ENCODE results near the gene ANO8. TPM values are rescaled to one million over a fixed set of nuclear protein-coding genes. Genes with fewer than 3 reads are reported as not detected.

Gene ANO8
- total RNA-seq, 1 donor from 2014 or later: 6.8 TPM

GRCh38 chr19:17332677-17333581 lies 1.7 kb downstream of the ANO8 start:
- Histone ChIP-seq H3K4me1 (peaks cover 47% of the 10 kb centered on the region), H3K9me3 (replicated peaks) (no peaks in the 10 kb centered on the region), H3K27me3 (ENCODE audit: low read depth) (no peaks in the 10 kb centered on the region), H3K36me3 (no peaks in the 10 kb centered on the region), H3K27ac (replicated peaks) (no peak overlapping the region), H3K4me3 (no peak overlapping the region)
- no peak for TF ChIP-seq CTCF (IDR thresholded peaks at IDR 0.05; ENCODE audit: borderline replicate concordance)
- intact Hi-C loops (cut with micrococcal nuclease): no loop called here
- DNase-seq: no peak

DNA sequence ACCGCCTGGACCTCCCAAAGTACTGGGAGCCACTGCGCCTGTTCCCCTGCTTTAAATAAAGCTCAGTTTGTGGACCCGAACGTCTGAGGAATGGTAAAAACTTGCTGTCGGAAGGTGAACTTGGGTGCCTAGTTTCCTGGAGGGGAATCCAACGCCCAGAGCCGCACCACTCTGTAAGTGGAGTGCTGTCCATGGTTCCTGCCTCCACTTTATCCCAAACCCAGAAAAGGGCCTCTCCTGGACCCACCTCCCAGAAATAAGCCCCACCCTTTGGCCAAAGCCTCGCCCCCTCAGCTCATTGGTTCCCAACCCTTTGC lies 2.3 kb downstream of the ANO8 start:
- Histone ChIP-seq H3K4me3 (no peak overlapping the region), H3K27me3 (ENCODE audit: low read depth) (no peaks in the 10 kb centered on the region), H3K36me3 (peaks cover 4% of the 10 kb centered on the region), H3K4me1 (peaks cover 41% of the 10 kb centered on the region), H3K27ac (replicated peaks) (no peak overlapping the region), H3K9me3 (replicated peaks) (no peaks in the 10 kb centered on the region)
- intact Hi-C loops (cut with micrococcal nuclease): no loop called here
- no peak for TF ChIP-seq CTCF (IDR thresholded peaks at IDR 0.05; ENCODE audit: borderline replicate concordance)
- DNase-seq: no peak

DNA sequence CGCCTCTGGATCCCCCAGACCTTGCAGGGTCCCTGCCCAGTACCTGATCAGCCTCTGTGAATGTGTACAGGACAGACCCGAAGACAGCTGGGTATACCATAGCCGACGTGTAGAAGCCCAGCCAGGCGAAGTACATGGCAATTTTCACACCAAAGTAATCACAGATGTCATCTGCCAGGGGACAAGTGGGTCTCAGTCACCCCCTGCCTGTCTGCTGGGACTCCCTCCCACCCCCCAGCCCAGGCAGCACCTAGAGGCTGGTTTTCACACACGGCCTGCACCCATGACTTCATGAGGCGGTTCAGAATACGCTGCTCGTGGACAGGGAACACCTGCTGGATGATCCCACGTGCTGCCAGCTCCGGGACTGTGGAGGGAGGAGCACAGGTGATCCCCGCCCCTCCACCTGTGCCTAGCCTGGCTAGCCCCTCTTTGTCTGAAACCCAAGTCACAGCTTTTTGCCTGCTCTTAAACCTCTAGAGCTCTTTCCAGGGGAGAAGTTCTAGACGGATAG lies 3.6 kb downstream of the ANO8 start:
- no peaks in the 10 kb centered on the region for H3K9me3 ChIP-seq (replicated peaks)
- peaks cover 32% of the 10 kb centered on the region for H3K4me1 ChIP-seq
- peaks cover 6% of the 10 kb centered on the region for H3K36me3 ChIP-seq
- no peak for TF ChIP-seq CTCF (IDR thresholded peaks at IDR 0.05; ENCODE audit: borderline replicate concordance)
- H3K27me3 ChIP-seq (ENCODE audit: low read depth): no peaks in the 10 kb centered on the region
- no peak overlapping the region for H3K4me3 ChIP-seq
- H3K27ac ChIP-seq (replicated peaks): no peak overlapping the region
- no peak for DNase-seq
- intact Hi-C loops (cut with micrococcal nuclease): no loop called here

GRCh38 chr19:17330262-17331044 lies 4.2 kb downstream of the ANO8 start:
- H3K36me3 ChIP-seq: peaks cover 6% of the 10 kb centered on the region
- no peak overlapping the region for H3K4me3 ChIP-seq
- DNase-seq: no peak
- H3K27ac ChIP-seq (replicated peaks): no peak overlapping the region
- H3K9me3 ChIP-seq (replicated peaks): no peaks in the 10 kb centered on the region
- H3K4me1 ChIP-seq: peaks cover 25% of the 10 kb centered on the region
- no peak for TF ChIP-seq CTCF (IDR thresholded peaks at IDR 0.05; ENCODE audit: borderline replicate concordance)
- intact Hi-C loops (cut with micrococcal nuclease): no loop called here
- H3K27me3 ChIP-seq (ENCODE audit: low read depth): no peaks in the 10 kb centered on the region

DNA sequence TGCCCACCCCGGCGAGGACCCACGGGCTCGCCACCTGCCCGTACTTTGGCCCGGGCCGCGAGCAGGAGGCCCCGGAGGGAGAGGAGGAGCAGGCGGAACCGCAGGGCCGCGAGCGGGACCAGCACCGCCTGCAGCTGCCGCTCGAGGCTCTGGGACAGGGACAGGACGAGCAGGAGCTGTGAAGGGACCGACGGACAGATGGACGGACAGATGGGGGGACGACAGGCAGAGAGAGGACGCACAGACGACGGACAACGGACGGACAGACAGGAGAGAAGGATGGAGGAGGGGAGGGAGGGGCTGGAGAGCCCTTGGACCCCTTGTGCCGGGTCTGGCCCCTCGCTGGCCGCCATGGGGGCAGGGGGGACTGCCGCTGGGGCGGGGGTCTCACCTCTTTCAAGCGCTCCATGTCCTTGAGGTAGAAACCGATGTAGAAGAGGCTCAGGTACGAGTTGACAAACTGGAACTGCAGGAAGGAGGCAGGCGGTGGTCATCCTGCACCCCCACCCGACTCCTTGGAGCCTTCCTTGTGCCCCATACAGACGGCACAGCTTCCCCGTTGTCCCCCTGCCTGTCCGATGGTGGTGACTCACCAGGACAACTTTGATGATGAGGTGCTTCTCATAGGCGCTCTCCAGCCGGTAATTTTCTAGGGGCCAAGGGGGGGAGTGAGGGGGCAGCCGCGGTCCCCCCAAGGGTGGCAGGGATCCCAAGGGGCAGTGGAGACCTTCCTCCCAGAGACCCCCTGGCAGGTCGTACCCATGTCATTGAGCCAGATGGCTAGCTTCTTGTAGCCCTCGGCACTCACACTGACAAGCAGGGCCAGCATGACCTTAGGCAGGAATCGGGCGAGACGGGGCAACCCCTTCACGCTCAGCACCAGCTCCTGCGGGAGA lies 5.0 kb downstream of the ANO8 start:
- H3K36me3 ChIP-seq: peaks cover 13% of the 10 kb centered on the region
- intact Hi-C loops (cut with micrococcal nuclease): no loop called here
- no peak overlapping the region for H3K4me3 ChIP-seq
- no peak for TF ChIP-seq CTCF (IDR thresholded peaks at IDR 0.05; ENCODE audit: borderline replicate concordance)
- H3K9me3 ChIP-seq (replicated peaks): no peaks in the 10 kb centered on the region
- H3K27me3 ChIP-seq (ENCODE audit: low read depth): no peaks in the 10 kb centered on the region
- peaks cover 19% of the 10 kb centered on the region for H3K4me1 ChIP-seq
- no peak overlapping the region for H3K27ac ChIP-seq (replicated peaks)
- DNase-seq: no peak
